HCT116 (cell line): ENCODE measurements around the gene CCSER1. TPM values are rescaled to one million over a fixed set of nuclear protein-coding genes. Genes with fewer than 3 reads are reported as not detected.

Experiments
- ATAC-seq: fragments of 200-7000 bp; cut with Tn5 transposase; 2 replicates; pipeline ENCODE4 v1.9.1; 2020; ENCODE audit warnings: mild to moderate bottlenecking, moderate library complexity
- BruUV-seq: library from RNA; stranded (reverse); fragments of 400-500 nt; replicated peaks from 2 replicates; lab custom pipeline; 2021; lab: Mats Ljungman, UMichigan
- CTCF ChIA-PET: fragments of 300-600 bp; sonication (Branson Sonifier 250); formaldehyde crosslinking; loops from one replicate; lab custom pipeline; 2021; ENCODE audit warnings: antibody characterized with exemption; lab: Charles Lee
- POLR2A ChIA-PET: fragments of 300-600, 350-600 bp; sonication (Branson Sonifier 250); formaldehyde crosslinking; loops from one replicate; lab custom pipeline; 2021; ENCODE audit warnings: antibody characterized with exemption; lab: Charles Lee
- RAD21 ChIA-PET, 2 experiments: fragments of 300-600 bp; sonication (Branson Sonifier 250); formaldehyde crosslinking; loops; one replicate each; lab custom pipeline; 2023; ENCODE audit warnings: low total read pairs in 2 of 2; ENCODE audit not compliant: uncharacterized antibody in 2 of 2, unreplicated experiment in 2 of 2, low non-redundant PET in 1 of 2; lab: Charles Lee
- DNase-seq: peaks from one replicate; pipeline ENCODE4 v3.0.0-alpha.2; 2010; ENCODE audit warnings: low read depth, low spot score
- H2AFZ ChIP-seq: fragments of 200-600 bp; shearing (Covaris generic), sonication (generic); 2 replicates; pipeline ENCODE4 v1.6.1; 2017; ENCODE audit warnings: low read depth, mixed run types, mixed read lengths, antibody characterized with exemption, low read length; ENCODE audit not compliant: poor library complexity, severe bottlenecking
- H3K27ac ChIP-seq: 2 replicates; pipeline ENCODE4 v1.5.1; 2012; ENCODE audit warnings: low read depth, low read length
- H3K27me3 ChIP-seq: fragments of 200-600 bp; sonication (generic); 2 replicates; pipeline ENCODE4 v1.6.1; 2016; ENCODE audit warnings: mixed run types, low read length, mixed read lengths; ENCODE audit not compliant: insufficient read depth
- H3K36me3 ChIP-seq, 2 experiments: fragments of 200-500 bp in 1 of 2; fragments of 200-600 bp in 1 of 2; sonication (Bioruptor generic) in 1 of 2; sonication (generic) in 1 of 2; 2 replicates each; pipeline versions ENCODE4 v1.5.1 to v1.6.1; 2014 to 2016; ENCODE audit warnings: low read length in 2 of 2, inconsistent platforms in 1 of 2, mixed read lengths in 1 of 2, mixed run types in 1 of 2; ENCODE audit not compliant: insufficient read depth in 2 of 2, control insufficient read depth in 1 of 2
- H3K4me1 ChIP-seq, 2 experiments: fragments of 200-600 bp in 1 of 2; sonication (generic) in 1 of 2; 2 replicates each; pipeline versions ENCODE4 v1.5.1 to v1.6.1; 2012 to 2017; ENCODE audit warnings: low read length in 2 of 2, inconsistent platforms in 1 of 2, mild to moderate bottlenecking in 1 of 2, mixed read lengths in 1 of 2, mixed run types in 1 of 2, moderate library complexity in 1 of 2; ENCODE audit not compliant: insufficient read depth in 2 of 2, control insufficient read depth in 1 of 2
- H3K4me2 ChIP-seq: fragments of 200-600 bp; sonication (generic); 2 replicates; pipeline ENCODE4 v1.6.1; 2017; ENCODE audit warnings: mixed run types, low read length, mixed read lengths
- H3K4me3 ChIP-seq, 2 experiments: fragments of 200-600 bp in 1 of 2; sonication (generic) in 1 of 2; replicated peaks in 1 of 2; 2 replicates each; pipeline ENCODE4 v1.5.1; 2011 to 2016; ENCODE audit warnings: low read length in 2 of 2, control low read depth in 1 of 2, low read depth in 1 of 2, mild to moderate bottlenecking in 1 of 2, mixed read lengths in 1 of 2, mixed run types in 1 of 2
- H3K79me2 ChIP-seq: fragments of 200-600 bp; sonication (generic); 2 replicates; pipeline ENCODE4 v1.6.1; 2017; ENCODE audit warnings: mild to moderate bottlenecking, mixed run types, low read length, moderate library complexity, mixed read lengths; ENCODE audit not compliant: insufficient read depth
- H3K9ac ChIP-seq: fragments of 200-600 bp; sonication (generic); 2 replicates; pipeline ENCODE4 v1.6.1; 2016; ENCODE audit warnings: low read length, mixed read lengths
- H3K9me2 ChIP-seq: fragments of 200-600 bp; sonication (generic), shearing (Covaris generic); 2 replicates; pipeline ENCODE4 v1.6.1; 2017; ENCODE audit warnings: mixed run types, mild to moderate bottlenecking, moderate library complexity; ENCODE audit not compliant: insufficient read depth
- H3K9me3 ChIP-seq, 2 experiments: fragments of 200-500 bp in 1 of 2; fragments of 200-600 bp in 1 of 2; sonication (Bioruptor generic) in 1 of 2; sonication (generic) in 1 of 2; 2 replicates each; pipeline ENCODE4 v1.6.1; 2014 to 2017; ENCODE audit warnings: low read length in 2 of 2, mixed read lengths in 2 of 2, inconsistent platforms in 1 of 2, low read depth in 1 of 2, mild to moderate bottlenecking in 1 of 2, mixed run types in 1 of 2, moderate library complexity in 1 of 2; ENCODE audit not compliant: control insufficient read depth in 1 of 2, insufficient read depth in 1 of 2
- H4K20me1 ChIP-seq: fragments of 200-600 bp; sonication (generic), shearing (Covaris generic); 2 replicates; pipeline ENCODE4 v1.6.1; 2017; ENCODE audit warnings: mixed run types, mild to moderate bottlenecking, moderate library complexity; ENCODE audit not compliant: insufficient read depth
- CEBPB ChIP-seq: IDR thresholded peaks from 2 replicates; pipeline ENCODE4 v1.6.1; 2012; ENCODE audit warnings: low read depth
- EZH2 ChIP-seq: fragments of 200-600 bp; sonication (generic); IDR thresholded peaks from 2 replicates; pipeline ENCODE4 v1.6.1; 2017; ENCODE audit warnings: antibody characterized with exemption, mixed run types
- EZH2phosphoT487 ChIP-seq: fragments of 200-600 bp; IDR thresholded peaks from 2 replicates; pipeline ENCODE4 v1.6.1; 2018; ENCODE audit warnings: antibody characterized with exemption, borderline replicate concordance
- POLR2AphosphoS5 ChIP-seq: IDR thresholded peaks from 2 replicates; pipeline ENCODE4 v1.6.1; 2011; ENCODE audit warnings: mild to moderate bottlenecking, low read depth, low read length, moderate library complexity
- RAD21 ChIP-seq: IDR thresholded peaks from 2 replicates; pipeline ENCODE4 v1.6.1; 2012; ENCODE audit warnings: low read depth, mild to moderate bottlenecking
- SIN3A ChIP-seq: IDR thresholded peaks from 2 replicates; pipeline ENCODE4 v1.6.1; 2012; ENCODE audit warnings: low read depth
- SP1 ChIP-seq: IDR thresholded peaks from 2 replicates; pipeline ENCODE4 v1.6.1; 2012; ENCODE audit warnings: low read depth
- SRF ChIP-seq: IDR thresholded peaks from 2 replicates; pipeline ENCODE4 v1.6.1; 2012; ENCODE audit warnings: low read depth
- YY1 ChIP-seq: IDR thresholded peaks from 2 replicates; pipeline ENCODE4 v1.6.1; 2011; ENCODE audit warnings: low read length, low read depth, moderate library complexity, mild to moderate bottlenecking; ENCODE audit not compliant: insufficient replicate concordance; ENCODE audit errors: extremely low read depth
- ZFX ChIP-seq: fragments of 450-650 bp; IDR thresholded peaks from 2 replicates; pipeline ENCODE4 v1.6.1; 2017
- intact Hi-C: fragments of 100-400 bp; cut with micrococcal nuclease; formaldehyde crosslinking; loops from 2 replicates; pipeline ENCODE4 v1.10.0; 2022
- total RNA-seq: library from RNA; stranded (reverse); gene quantifications from one replicate; pipeline ENCODE4 v1.2.1, GENCODE V29; 2021; ENCODE audit not compliant: unreplicated experiment
- TF ChIP-seq, protein P1 (sequence below): IDR thresholded peaks from 2 replicates; pipeline ENCODE4 v1.6.1; 2011; ENCODE audit warnings: mild to moderate bottlenecking, low read length, moderate library complexity; ENCODE audit not compliant: insufficient replicate concordance; ENCODE audit errors: extremely low read depth
- TF ChIP-seq, protein P2 (sequence below): IDR thresholded peaks from 2 replicates; pipeline ENCODE4 v1.6.1; 2012; ENCODE audit warnings: low read depth
- TF ChIP-seq, protein P3 (sequence below): IDR thresholded peaks from 2 replicates; pipeline ENCODE4 v1.6.1; 2012

CCSER1 gene
- total RNA-seq, 1 experiment from 2014 or later, result 6.7 TPM

DNA sequence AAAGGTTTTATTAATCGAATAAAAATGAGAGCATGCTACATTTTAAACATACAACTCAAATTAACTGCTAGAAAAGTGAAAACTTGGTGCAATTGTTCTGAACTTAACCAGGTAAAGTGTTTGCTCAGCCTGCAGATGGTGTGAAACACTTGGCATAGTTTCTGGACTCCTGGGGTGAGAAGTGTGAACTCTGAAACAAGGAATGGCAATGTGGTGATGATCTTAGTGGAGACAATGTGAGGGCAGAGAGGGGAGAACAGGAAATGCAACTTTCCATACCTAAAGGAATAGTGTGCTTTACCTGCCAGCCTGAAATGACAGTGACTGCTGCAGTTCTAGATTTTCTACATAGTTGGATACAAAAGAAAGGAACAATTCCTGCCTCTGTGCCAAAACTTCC lies 57.4 kb downstream of the CCSER1 start:
- Histone ChIP-seq H3K4me1 (peaks cover 3 to 6% of the 10 kb centered on the region in 2 experiments; a peak in 1 of 4 replicates), H3K4me3 (no peak overlapping the region), H3K9ac (no peak overlapping the region), H3K27me3 (no peaks in the 10 kb centered on the region), H3K27ac (no peak overlapping the region), H3K9me3 (no peaks in the 10 kb centered on the region), H2AFZ (no peak overlapping the region), H3K79me2 (no peaks in the 10 kb centered on the region), H3K36me3 (no peaks in the 10 kb centered on the region), H3K4me2 (no peak overlapping the region), H4K20me1 (0 out of 2 replicates have a peak, but pooled peaks cover 3% of the 10 kb centered on the region), H3K9me2 (no peaks in the 10 kb centered on the region)
- intact Hi-C loops, result no loop called here
- RAD21 ChIA-PET, result no interaction called here
- DNase-seq (no peak), ATAC-seq (no peak)
- POLR2A ChIA-PET, result no interaction called here
- no peak for TF ChIP-seq ZFX
- TF ChIP-seq YY1, result no peak
- no peak for TF ChIP-seq POLR2AphosphoS5
- TF ChIP-seq, protein P1, sequence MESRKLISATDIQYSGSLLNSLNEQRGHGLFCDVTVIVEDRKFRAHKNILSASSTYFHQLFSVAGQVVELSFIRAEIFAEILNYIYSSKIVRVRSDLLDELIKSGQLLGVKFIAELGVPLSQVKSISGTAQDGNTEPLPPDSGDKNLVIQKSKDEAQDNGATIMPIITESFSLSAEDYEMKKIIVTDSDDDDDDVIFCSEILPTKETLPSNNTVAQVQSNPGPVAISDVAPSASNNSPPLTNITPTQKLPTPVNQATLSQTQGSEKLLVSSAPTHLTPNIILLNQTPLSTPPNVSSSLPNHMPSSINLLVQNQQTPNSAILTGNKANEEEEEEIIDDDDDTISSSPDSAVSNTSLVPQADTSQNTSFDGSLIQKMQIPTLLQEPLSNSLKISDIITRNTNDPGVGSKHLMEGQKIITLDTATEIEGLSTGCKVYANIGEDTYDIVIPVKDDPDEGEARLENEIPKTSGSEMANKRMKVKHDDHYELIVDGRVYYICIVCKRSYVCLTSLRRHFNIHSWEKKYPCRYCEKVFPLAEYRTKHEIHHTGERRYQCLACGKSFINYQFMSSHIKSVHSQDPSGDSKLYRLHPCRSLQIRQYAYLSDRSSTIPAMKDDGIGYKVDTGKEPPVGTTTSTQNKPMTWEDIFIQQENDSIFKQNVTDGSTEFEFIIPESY, result no peak
- TF ChIP-seq, protein P2, sequence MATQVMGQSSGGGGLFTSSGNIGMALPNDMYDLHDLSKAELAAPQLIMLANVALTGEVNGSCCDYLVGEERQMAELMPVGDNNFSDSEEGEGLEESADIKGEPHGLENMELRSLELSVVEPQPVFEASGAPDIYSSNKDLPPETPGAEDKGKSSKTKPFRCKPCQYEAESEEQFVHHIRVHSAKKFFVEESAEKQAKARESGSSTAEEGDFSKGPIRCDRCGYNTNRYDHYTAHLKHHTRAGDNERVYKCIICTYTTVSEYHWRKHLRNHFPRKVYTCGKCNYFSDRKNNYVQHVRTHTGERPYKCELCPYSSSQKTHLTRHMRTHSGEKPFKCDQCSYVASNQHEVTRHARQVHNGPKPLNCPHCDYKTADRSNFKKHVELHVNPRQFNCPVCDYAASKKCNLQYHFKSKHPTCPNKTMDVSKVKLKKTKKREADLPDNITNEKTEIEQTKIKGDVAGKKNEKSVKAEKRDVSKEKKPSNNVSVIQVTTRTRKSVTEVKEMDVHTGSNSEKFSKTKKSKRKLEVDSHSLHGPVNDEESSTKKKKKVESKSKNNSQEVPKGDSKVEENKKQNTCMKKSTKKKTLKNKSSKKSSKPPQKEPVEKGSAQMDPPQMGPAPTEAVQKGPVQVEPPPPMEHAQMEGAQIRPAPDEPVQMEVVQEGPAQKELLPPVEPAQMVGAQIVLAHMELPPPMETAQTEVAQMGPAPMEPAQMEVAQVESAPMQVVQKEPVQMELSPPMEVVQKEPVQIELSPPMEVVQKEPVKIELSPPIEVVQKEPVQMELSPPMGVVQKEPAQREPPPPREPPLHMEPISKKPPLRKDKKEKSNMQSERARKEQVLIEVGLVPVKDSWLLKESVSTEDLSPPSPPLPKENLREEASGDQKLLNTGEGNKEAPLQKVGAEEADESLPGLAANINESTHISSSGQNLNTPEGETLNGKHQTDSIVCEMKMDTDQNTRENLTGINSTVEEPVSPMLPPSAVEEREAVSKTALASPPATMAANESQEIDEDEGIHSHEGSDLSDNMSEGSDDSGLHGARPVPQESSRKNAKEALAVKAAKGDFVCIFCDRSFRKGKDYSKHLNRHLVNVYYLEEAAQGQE, result no peak
- no peak for TF ChIP-seq SIN3A
- TF ChIP-seq, protein P3, sequence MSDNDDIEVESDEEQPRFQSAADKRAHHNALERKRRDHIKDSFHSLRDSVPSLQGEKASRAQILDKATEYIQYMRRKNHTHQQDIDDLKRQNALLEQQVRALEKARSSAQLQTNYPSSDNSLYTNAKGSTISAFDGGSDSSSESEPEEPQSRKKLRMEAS, result no peak
- no peak for TF ChIP-seq SRF
- TF ChIP-seq CEBPB, result no peak
- no peak for TF ChIP-seq EZH2phosphoT487
- TF ChIP-seq RAD21, result no peak
- TF ChIP-seq EZH2, result no peak
- TF ChIP-seq SP1, result no peak
- no TSS peak for BruUV-seq
- CTCF ChIA-PET, result no interaction called here
